Ovary (tissue), 3 donors: Measurements from ENCODE around the gene IRF1.

Experiments used
- POLR2A ChIP-seq: fragments of 450-650 bp; IDR thresholded peaks from one replicate; pipeline ENCODE4 v1.6.1; 2017; ENCODE audit warnings: antibody characterized with exemption, mild to moderate bottlenecking, moderate library complexity
- TF ChIP-seq, protein P1 (sequence below), 3 donors: fragments of 450-650 bp in 2 of 3; fragments of 200-600 bp in 1 of 3; IDR thresholded peaks; one replicate each; pipeline versions ENCODE4 v1.5.1 to v1.8.0; 2016 to 2022; ENCODE audit warnings: antibody characterized with exemption in 3 of 3, mild to moderate bottlenecking in 1 of 3
- donor health status: DM: no; HTN: no; CAD: no.

DNA sequence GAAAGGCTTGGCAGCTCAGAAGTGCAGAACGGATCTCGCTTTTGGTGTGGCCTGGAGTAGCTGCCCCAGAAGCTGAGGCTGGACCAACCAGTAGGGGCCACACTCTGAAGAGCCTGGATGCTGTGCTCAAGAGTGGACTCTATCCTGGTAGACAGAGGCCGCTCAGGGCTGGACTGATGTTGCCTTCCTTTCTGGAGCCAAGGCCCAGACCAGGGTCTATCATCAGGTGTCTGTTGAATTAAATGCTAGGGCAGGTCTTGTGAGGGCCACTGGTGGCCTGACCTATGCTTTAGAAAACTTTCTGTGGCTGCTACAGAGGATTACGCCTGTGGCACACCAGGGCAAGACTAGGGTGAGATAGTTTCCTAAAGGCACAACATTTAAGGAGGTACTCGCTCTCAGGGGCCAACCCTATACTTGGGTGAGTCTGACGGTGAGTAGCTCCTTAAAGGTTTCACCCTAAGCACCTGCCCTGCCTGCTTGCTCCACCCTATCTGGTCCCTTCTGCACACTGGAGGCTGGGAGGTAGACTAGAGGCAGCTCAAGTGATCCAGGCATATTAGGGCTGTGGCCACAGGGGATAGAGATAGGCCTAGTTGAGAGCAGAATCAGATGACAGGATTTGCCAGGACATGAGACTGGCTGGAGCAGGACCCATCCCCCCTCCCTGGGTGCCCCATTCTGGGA is 9.8 kb upstream of the IRF1 start:
- TF ChIP-seq, protein P1, sequence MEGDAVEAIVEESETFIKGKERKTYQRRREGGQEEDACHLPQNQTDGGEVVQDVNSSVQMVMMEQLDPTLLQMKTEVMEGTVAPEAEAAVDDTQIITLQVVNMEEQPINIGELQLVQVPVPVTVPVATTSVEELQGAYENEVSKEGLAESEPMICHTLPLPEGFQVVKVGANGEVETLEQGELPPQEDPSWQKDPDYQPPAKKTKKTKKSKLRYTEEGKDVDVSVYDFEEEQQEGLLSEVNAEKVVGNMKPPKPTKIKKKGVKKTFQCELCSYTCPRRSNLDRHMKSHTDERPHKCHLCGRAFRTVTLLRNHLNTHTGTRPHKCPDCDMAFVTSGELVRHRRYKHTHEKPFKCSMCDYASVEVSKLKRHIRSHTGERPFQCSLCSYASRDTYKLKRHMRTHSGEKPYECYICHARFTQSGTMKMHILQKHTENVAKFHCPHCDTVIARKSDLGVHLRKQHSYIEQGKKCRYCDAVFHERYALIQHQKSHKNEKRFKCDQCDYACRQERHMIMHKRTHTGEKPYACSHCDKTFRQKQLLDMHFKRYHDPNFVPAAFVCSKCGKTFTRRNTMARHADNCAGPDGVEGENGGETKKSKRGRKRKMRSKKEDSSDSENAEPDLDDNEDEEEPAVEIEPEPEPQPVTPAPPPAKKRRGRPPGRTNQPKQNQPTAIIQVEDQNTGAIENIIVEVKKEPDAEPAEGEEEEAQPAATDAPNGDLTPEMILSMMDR (IDR thresholded peaks at IDR 0.05) = no peak
- no peak for TF ChIP-seq POLR2A
